CD4-positive, alpha-beta T cell treated with Interleukin-15 for 1 hour (primary cell): Measurements from ENCODE around the gene ACSF3.
"Not testable (repeated sequence)": the region's sequence is repeated elsewhere in the genome, so short reads cannot be mapped to it uniquely, and the experiment has no call there.

Source experiments
- DNase-seq: peaks from one replicate; pipeline ENCODE4 v3.0.0-alpha.2; 2020

Gene ACSF3

GRCh38 chr16:89073346-89074071 lies 20.1 kb upstream of the ACSF3 start:
- no peak for DNase-seq

GRCh38 chr16:89074072-89074674 lies 19.5 kb upstream of the ACSF3 start:
- not testable (repeated sequence) for DNase-seq

GRCh38 chr16:89074803-89075688 lies 18.6 kb upstream of the ACSF3 start:
- no peak for DNase-seq

- no peak for DNase-seq
Measured at GRCh38 chr16:89076159-89076558, 17.5 kb upstream of the ACSF3 start.

- no peak for DNase-seq
Measured at GRCh38 chr16:89077076-89077475, 16.6 kb upstream of the ACSF3 start.

- no peak for DNase-seq
Measured at GRCh38 chr16:89078172-89078571, 15.5 kb upstream of the ACSF3 start.

GRCh38 chr16:89079434-89079980 lies 14.1 kb upstream of the ACSF3 start:
- DNase-seq, result no peak

GRCh38 chr16:89080196-89080853 lies 13.3 kb upstream of the ACSF3 start:
- no peak for DNase-seq

GRCh38 chr16:89081556-89081955 lies 12.1 kb upstream of the ACSF3 start:
- no peak for DNase-seq

- DNase-seq, result no peak
Measured at GRCh38 chr16:89084411-89084810, 9.2 kb upstream of the ACSF3 start.

GRCh38 chr16:89084814-89085612 lies 8.6 kb upstream of the ACSF3 start:
- DNase-seq, result no peak

- no peak for DNase-seq
Measured at GRCh38 chr16:89085755-89086154, 7.9 kb upstream of the ACSF3 start.

- no peak for DNase-seq
Measured at GRCh38 chr16:89087922-89088497, 5.6 kb upstream of the ACSF3 start.

GRCh38 chr16:89089120-89089519 lies 4.5 kb upstream of the ACSF3 start:
- no peak for DNase-seq

GRCh38 chr16:89090182-89090630 lies 3.4 kb upstream of the ACSF3 start:
- no peak for DNase-seq

GRCh38 chr16:89090669-89091426 lies 2.8 kb upstream of the ACSF3 start:
- no peak for DNase-seq

- DNase-seq, result no peak
Measured at GRCh38 chr16:89092013-89092412, 1.6 kb upstream of the ACSF3 start.

GRCh38 chr16:89093252-89093601 lies 425 bp upstream of the ACSF3 start:
- DNase-seq, result not testable (repeated sequence)

- no peak for DNase-seq
Measured at GRCh38 chr16:89094252-89094879, 714 bp downstream of the ACSF3 start.

- no peak for DNase-seq
Measured at GRCh38 chr16:89094880-89095258, 1.2 kb downstream of the ACSF3 start.
